Measurements from ENCODE around the gene RPS10.

- TF ChIP-seq CTCF (IDR thresholded peaks at IDR 0.05) (no peak), EP300 (IDR thresholded peaks at IDR 0.05) (no peak), POLR2AphosphoS5 (IDR thresholded peaks at IDR 0.05) (no peak)
Measured at GRCh38 chr6:34447386-34447785, 21.5 kb upstream of the RPS10 start.
